Endothelial cell of umbilical vein (primary cell): ENCODE measurements around the gene FRY. TPM values are rescaled to one million over a fixed set of nuclear protein-coding genes. Genes with fewer than 3 reads are reported as not detected.

Source experiments
- BruUV-seq: library from RNA; stranded (reverse); fragments of 400-500 nt; replicated peaks from 2 replicates; lab custom pipeline; 2021; lab: Mats Ljungman, UMichigan
- CTCF ChIA-PET: fragments of 300-600, 350-600 bp; sonication (Branson Sonifier 250); formaldehyde crosslinking; loops from one replicate; lab custom pipeline; 2021; ENCODE audit warnings: antibody characterized with exemption, inconsistent platforms; lab: Charles Lee
- POLR2A ChIA-PET: fragments of 300-600, 350-600 bp; sonication (Branson Sonifier 250); formaldehyde crosslinking; loops from one replicate; lab custom pipeline; 2021; ENCODE audit warnings: antibody characterized with exemption, inconsistent platforms; lab: Charles Lee
- DNase-seq: peaks from one replicate; pipeline ENCODE4 v3.0.0-alpha.2; 2011; ENCODE audit warnings: low read depth, low spot score
- FAIRE-seq: peaks from 2 replicates; lab custom pipeline; 2011; peaks lifted over from hg19 to GRCh38; lab: Jason Lieb, UNC
- H2AFZ ChIP-seq: 2 replicates; pipeline ENCODE4 v1.6.0; 2012; ENCODE audit warnings: low read depth, low read length, control low read depth, inconsistent platforms
- H3K27ac ChIP-seq: 2 replicates; pipeline ENCODE4 v1.5.1; 2011; ENCODE audit warnings: low read depth, mild to moderate bottlenecking, control low read depth, low read length, moderate library complexity; ENCODE audit not compliant: insufficient read depth
- H3K27me3 ChIP-seq, 2 experiments: 2 replicates each; pipeline versions ENCODE4 v1.6.0 to v1.6.1; 2011; ENCODE audit warnings: low read length in 2 of 2, mixed read lengths in 1 of 2; ENCODE audit not compliant: control insufficient read depth in 2 of 2, insufficient read depth in 2 of 2
- H3K36me3 ChIP-seq, 2 experiments: 2 replicates in 1 of 2; 3 replicates in 1 of 2; pipeline ENCODE4 v1.5.1; 2011; ENCODE audit warnings: low read length in 2 of 2, mild to moderate bottlenecking in 1 of 2, moderate library complexity in 1 of 2; ENCODE audit not compliant: control insufficient read depth in 2 of 2, insufficient read depth in 2 of 2; ENCODE audit errors: extremely low read depth in 1 of 2
- H3K4me1 ChIP-seq: 3 replicates; pipeline ENCODE4 v1.5.1; 2011; ENCODE audit warnings: mild to moderate bottlenecking, low read length; ENCODE audit not compliant: control insufficient read depth, insufficient read depth; ENCODE audit errors: extremely low read depth
- H3K4me2 ChIP-seq: 2 replicates; pipeline ENCODE4 v1.6.1; 2011; ENCODE audit warnings: low read length, control low read depth, mixed read lengths; ENCODE audit not compliant: insufficient read depth
- H3K4me3 ChIP-seq, 3 experiments: fragments of 200-600 bp in 1 of 3; sonication (generic), shearing (Covaris generic) in 1 of 3; replicated peaks in 1 of 3; 2 replicates each; pipeline ENCODE4 v1.5.1; 2011 to 2016; ENCODE audit warnings: control low read depth in 3 of 3, low read length in 3 of 3, mild to moderate bottlenecking in 2 of 3, inconsistent platforms in 1 of 3, low read depth in 1 of 3, moderate library complexity in 1 of 3; ENCODE audit not compliant: insufficient read depth in 1 of 3
- H3K79me2 ChIP-seq: 2 replicates; pipeline ENCODE4 v1.6.0; 2012; ENCODE audit warnings: low read length, inconsistent platforms; ENCODE audit not compliant: control insufficient read depth, insufficient read depth
- H3K9ac ChIP-seq: replicated peaks from 2 replicates; pipeline ENCODE3; 2011; ENCODE audit warnings: low read length, control low read depth; ENCODE audit not compliant: insufficient read depth; ENCODE audit errors: extremely low read depth
- H3K9me1 ChIP-seq: replicated peaks from 3 replicates; pipeline ENCODE4 v1.6.0; 2011; ENCODE audit warnings: mild to moderate bottlenecking, low read length; ENCODE audit not compliant: control insufficient read depth, insufficient read depth; ENCODE audit errors: extremely low read depth
- H3K9me3 ChIP-seq: replicated peaks from 2 replicates; pipeline ENCODE4 v1.5.1; 2012; ENCODE audit warnings: low read length, inconsistent platforms; ENCODE audit not compliant: control insufficient read depth, insufficient read depth
- H4K20me1 ChIP-seq: replicated peaks from 2 replicates; pipeline ENCODE3; 2011; ENCODE audit warnings: mild to moderate bottlenecking, low read length; ENCODE audit not compliant: control insufficient read depth, insufficient read depth; ENCODE audit errors: extremely low read depth
- CTCF ChIP-seq, 2 donors: IDR thresholded peaks; 1 replicate in 1 of 2; 2 replicates in 1 of 2; pipeline ENCODE4 v1.5.1; 2011; ENCODE audit warnings: low read length in 2 of 2, mild to moderate bottlenecking in 2 of 2, moderate library complexity in 2 of 2, control low read depth in 1 of 2, inconsistent platforms in 1 of 2, low read depth in 1 of 2; ENCODE audit not compliant: insufficient read depth in 1 of 2; ENCODE audit errors: extremely low read depth in 1 of 2
- FOS ChIP-seq: IDR thresholded peaks from 2 replicates; pipeline ENCODE4 v1.6.1; 2011; ENCODE audit warnings: mild to moderate bottlenecking, low read length, moderate library complexity, borderline replicate concordance; ENCODE audit not compliant: insufficient read depth
- GATA2 ChIP-seq: IDR thresholded peaks from 2 replicates; pipeline ENCODE4 v1.7.0; 2011; ENCODE audit warnings: low read depth, mild to moderate bottlenecking, moderate library complexity, mixed read lengths, low read length; ENCODE audit not compliant: insufficient read length, insufficient read depth
- JUN ChIP-seq: IDR thresholded peaks from 2 replicates; pipeline ENCODE4 v1.6.1; 2011; ENCODE audit warnings: borderline replicate concordance, low read depth; ENCODE audit not compliant: insufficient read length, insufficient read depth
- MYC ChIP-seq: IDR thresholded peaks from one replicate; pipeline ENCODE4 v1.6.1; 2011; ENCODE audit warnings: mild to moderate bottlenecking, low read depth, low read length
- POLR2A ChIP-seq: IDR thresholded peaks from 2 replicates; pipeline ENCODE4 v1.6.1; 2012; ENCODE audit warnings: low read depth, mild to moderate bottlenecking, control low read depth, low read length
- dilution Hi-C: fragments of 300-500 bp; cut with MboI; formaldehyde crosslinking; loops from one replicate; pipeline ENCODE4 v1.15.0; 2019; ENCODE audit warnings: low sequenced_read_pairs; ENCODE audit not compliant: extremely low pct_ligation_motif_present
- intact Hi-C: fragments of 100-400 bp; cut with micrococcal nuclease; formaldehyde crosslinking; loops from one replicate; pipeline ENCODE4 v1.10.0; 2022
- polyA plus RNA-seq, 4 experiments: library from polyadenylated mRNA; depleted of rRNA in 3 of 4; stranded (reverse) in 3 of 4; unstranded in 1 of 4; fragments of >200 nt; gene quantifications; 2 replicates each; pipeline versions ENCODE4 v1.2.1 to v1.2.3, GENCODE V29; 2011 to 2012; ENCODE audit warnings: missing spikeins in 1 of 4
- total RNA-seq: library from RNA; stranded (reverse); gene quantifications from 2 replicates; pipeline ENCODE4 v1.2.3, GENCODE V29; 2021

Gene FRY
- total and polyA plus RNA-seq, 2 donors (not counting 3 experiments of a cell fraction or from before 2014, with no cell fraction given), result 57.3 to 75.8 TPM

GRCh38 chr13:32063619-32064233, 32.2 kb downstream of the FRY start:
- no peaks in the 10 kb centered on the region for H3K4me1 ChIP-seq
- DNase-seq, result no peak
- POLR2A ChIA-PET, result no interaction called here
- H3K27ac ChIP-seq, result no peak overlapping the region
- no peak overlapping the region for H3K4me3 ChIP-seq
- no TSS peak for BruUV-seq
- H3K4me2 ChIP-seq, result no peak overlapping the region
- H3K9me3 ChIP-seq, result no peaks in the 10 kb centered on the region
- intact Hi-C loops (no loop called here), dilution Hi-C loops (no loop called here)
- H2AFZ ChIP-seq, result no peak overlapping the region
- H4K20me1 ChIP-seq, result no peaks in the 10 kb centered on the region
- H3K9me1 ChIP-seq, result no peaks in the 10 kb centered on the region
- H3K9ac ChIP-seq, result no peak overlapping the region
- TF ChIP-seq JUN (no peak), MYC (no peak), POLR2A (no peak), FOS (no peak), GATA2 (no peak), CTCF (IDR thresholded peaks at IDR 0.05; ENCODE audit: extremely low read depth in 1 of 2, insufficient read depth in 1 of 2, low read depth in 1 of 2, low read length in 2 of 2) (no peak)
- no peaks in the 10 kb centered on the region for H3K36me3 ChIP-seq
- H3K27me3 ChIP-seq, result no peaks in the 10 kb centered on the region
- H3K79me2 ChIP-seq, result no peaks in the 10 kb centered on the region
- FAIRE-seq, result no peak
- CTCF ChIA-PET, result interaction anchor here (1.8 kb wide), 1 partner anchor 8 kb away, joined by 8 read pairs; no protein-coding TSS in a partner anchor
